Measurements from ENCODE around the gene CTIF. TPM values are rescaled to one million over a fixed set of nuclear protein-coding genes. Genes with fewer than 3 reads are reported as not detected.

CTIF gene
- total and polyA plus RNA-seq, 4 donors: 10.6 to 26.7 (median 12.3) TPM

DNA sequence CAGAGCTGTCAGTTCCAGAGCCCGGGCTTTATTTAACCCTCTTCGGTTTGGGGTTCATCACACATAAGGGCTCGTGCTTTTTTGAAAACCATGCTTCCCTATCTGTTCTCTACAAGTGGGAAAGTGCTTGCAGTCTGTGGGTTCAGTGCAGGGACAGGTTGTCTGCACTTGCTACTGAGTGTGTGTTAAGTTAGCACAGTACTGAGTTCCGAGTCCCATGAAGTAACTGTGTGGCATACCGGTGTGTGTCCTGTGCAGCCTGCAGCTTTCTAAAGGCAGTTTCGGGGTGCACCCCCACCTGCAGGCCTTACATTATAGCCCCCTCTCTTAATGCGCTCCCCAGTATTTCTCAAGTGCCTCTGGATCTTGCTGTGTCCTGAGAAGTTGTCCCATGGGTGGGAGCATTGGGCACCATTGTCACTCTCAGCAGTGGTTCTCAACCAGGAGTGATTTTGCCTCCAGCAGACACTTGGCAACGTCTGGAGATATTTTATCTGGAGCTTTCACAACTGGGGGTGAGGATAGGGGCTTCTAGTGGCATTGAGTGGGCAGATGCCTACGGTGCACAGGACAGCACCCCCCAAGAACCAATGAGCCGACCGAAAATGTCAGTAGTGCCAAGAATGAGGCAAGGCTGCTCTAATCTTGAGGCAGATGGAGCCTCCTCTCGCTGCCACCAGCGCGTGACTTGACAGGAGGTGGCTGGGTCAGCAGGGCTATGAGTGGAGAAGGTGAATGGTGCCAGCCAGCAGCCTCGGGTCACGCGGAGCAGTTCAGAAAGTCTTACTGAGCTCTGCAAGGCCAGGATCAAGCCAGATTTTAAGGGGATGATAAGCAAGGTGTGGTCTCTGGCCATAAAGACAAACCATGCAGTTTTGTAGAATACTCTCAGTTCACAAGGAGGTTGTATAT, 259.8 kb downstream of the CTIF start:
- Histone ChIP-seq H3K4me3 (ENCODE audit: low read depth in 1 of 3, low read length in 3 of 3) (no peak overlapping the region), H3K36me3 (ENCODE audit: control insufficient read depth in 4 of 4, insufficient read depth in 3 of 4, low read depth in 1 of 4, low read length in 3 of 4) (peaks cover 0 to 8% (median 5%) of the 10 kb centered on the region in 4 donors), H3K27ac (ENCODE audit: low read depth in 1 of 2, low read length in 2 of 2) (no peak overlapping the region), H3K27me3 (ENCODE audit: control insufficient read depth in 4 of 4, insufficient read depth in 4 of 4, low read length in 3 of 4) (no peaks in the 10 kb centered on the region), H3K9me3 (ENCODE audit: control insufficient read depth in 4 of 4, low read length in 3 of 4) (no peaks in the 10 kb centered on the region), H3K9ac (ENCODE audit: low read depth in 1 of 2, low read length in 2 of 2) (no peak overlapping the region), H3K4me1 (ENCODE audit: control insufficient read depth in 4 of 4, insufficient read depth in 4 of 4, low read length in 3 of 4) (peaks cover 6 to 16% (median 12%) of the 10 kb centered on the region in 4 donors)
- DNase-seq (ENCODE audit: low spot score): no peak
- TF ChIP-seq ZBTB33 (IDR thresholded peaks at IDR 0.05) (no peak), TAF1 (conservative IDR thresholded peaks at IDR 0.05) (no peak), RAD21 (IDR thresholded peaks at IDR 0.05) (no peak), HNF4A (conservative IDR thresholded peaks at IDR 0.05) (no peak), EGR1 (IDR thresholded peaks at IDR 0.05; ENCODE audit: low read depth in 2 of 2) (no peak), YY1 (IDR thresholded peaks at IDR 0.05) (no peak), SP1 (IDR thresholded peaks at IDR 0.05) (no peak), FOXA1 (IDR thresholded peaks at IDR 0.05) (no peak), MAX (IDR thresholded peaks at IDR 0.05) (no peak), NR2F2 (IDR thresholded peaks at IDR 0.05) (no peak), RXRA (IDR thresholded peaks at IDR 0.05) (no peak), GABPA (IDR thresholded peaks at IDR 0.05 in 1 of 2, conservative IDR thresholded peaks at IDR 0.05 in 1 of 2) (no peak), CTCF (IDR thresholded peaks at IDR 0.05; ENCODE audit: low read depth, low read length, missing input control) (no peak), JUND (IDR thresholded peaks at IDR 0.05) (no peak), HNF4G (IDR thresholded peaks at IDR 0.05) (no peak), FOXA2 (IDR thresholded peaks at IDR 0.05) (no peak)
- TF ChIP-seq, protein P1, sequence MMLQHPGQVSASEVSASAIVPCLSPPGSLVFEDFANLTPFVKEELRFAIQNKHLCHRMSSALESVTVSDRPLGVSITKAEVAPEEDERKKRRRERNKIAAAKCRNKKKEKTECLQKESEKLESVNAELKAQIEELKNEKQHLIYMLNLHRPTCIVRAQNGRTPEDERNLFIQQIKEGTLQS (IDR thresholded peaks at IDR 0.05): no peak
- TF ChIP-seq, protein P2, sequence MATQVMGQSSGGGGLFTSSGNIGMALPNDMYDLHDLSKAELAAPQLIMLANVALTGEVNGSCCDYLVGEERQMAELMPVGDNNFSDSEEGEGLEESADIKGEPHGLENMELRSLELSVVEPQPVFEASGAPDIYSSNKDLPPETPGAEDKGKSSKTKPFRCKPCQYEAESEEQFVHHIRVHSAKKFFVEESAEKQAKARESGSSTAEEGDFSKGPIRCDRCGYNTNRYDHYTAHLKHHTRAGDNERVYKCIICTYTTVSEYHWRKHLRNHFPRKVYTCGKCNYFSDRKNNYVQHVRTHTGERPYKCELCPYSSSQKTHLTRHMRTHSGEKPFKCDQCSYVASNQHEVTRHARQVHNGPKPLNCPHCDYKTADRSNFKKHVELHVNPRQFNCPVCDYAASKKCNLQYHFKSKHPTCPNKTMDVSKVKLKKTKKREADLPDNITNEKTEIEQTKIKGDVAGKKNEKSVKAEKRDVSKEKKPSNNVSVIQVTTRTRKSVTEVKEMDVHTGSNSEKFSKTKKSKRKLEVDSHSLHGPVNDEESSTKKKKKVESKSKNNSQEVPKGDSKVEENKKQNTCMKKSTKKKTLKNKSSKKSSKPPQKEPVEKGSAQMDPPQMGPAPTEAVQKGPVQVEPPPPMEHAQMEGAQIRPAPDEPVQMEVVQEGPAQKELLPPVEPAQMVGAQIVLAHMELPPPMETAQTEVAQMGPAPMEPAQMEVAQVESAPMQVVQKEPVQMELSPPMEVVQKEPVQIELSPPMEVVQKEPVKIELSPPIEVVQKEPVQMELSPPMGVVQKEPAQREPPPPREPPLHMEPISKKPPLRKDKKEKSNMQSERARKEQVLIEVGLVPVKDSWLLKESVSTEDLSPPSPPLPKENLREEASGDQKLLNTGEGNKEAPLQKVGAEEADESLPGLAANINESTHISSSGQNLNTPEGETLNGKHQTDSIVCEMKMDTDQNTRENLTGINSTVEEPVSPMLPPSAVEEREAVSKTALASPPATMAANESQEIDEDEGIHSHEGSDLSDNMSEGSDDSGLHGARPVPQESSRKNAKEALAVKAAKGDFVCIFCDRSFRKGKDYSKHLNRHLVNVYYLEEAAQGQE (IDR thresholded peaks at IDR 0.05): no peak
- 96% methylated on average over 17 of the region's 17 CpGs for WGBS

Data from liver (tissue), 9 donors.